Omental fat pad (tissue), 4 donors: ENCODE measurements around the gene GIMAP4. TPM values are rescaled to one million over a fixed set of nuclear protein-coding genes. Genes with fewer than 3 reads are reported as not detected.
"Not testable (repeated sequence)": the region's sequence is repeated elsewhere in the genome, so short reads cannot be mapped to it uniquely, and the experiment has no call there.

ENCODE experiments used
- ATAC-seq: fragments of 150-250 bp; one replicate; pipeline ENCODE4 v1.9.1; 2016; ENCODE audit warnings: mild to moderate bottlenecking, moderate library complexity; ENCODE audit not compliant: low FRiP score
- DNase-seq: peaks from one replicate; pipeline ENCODE4 v3.0.0-alpha.2; 2019; ENCODE audit warnings: low spot score
- CTCF ChIP-seq, 3 donors: fragments of 450-650 bp; IDR thresholded peaks; one replicate each; pipeline ENCODE4 v1.5.1; 2016 to 2017; ENCODE audit warnings: antibody characterized with exemption in 3 of 3, mild to moderate bottlenecking in 3 of 3, moderate library complexity in 2 of 3
- total RNA-seq, 4 donors: library from RNA; depleted of rRNA; stranded (reverse); fragments of >200 nt; gene quantifications; one replicate each; pipeline ENCODE4 v1.1.0, GENCODE V29; 2016

GIMAP4 gene
- total RNA-seq, 4 donors from 2014 or later, result 16.1 to 135 (median 47.8) TPM

- DNase-seq (no peak), ATAC-seq (no peak)
- no peak for TF ChIP-seq CTCF (IDR thresholded peaks at IDR 0.05)
Observed at GRCh38 chr7:150580638-150581394, 13.6 kb downstream of the GIMAP4 start.

GRCh38 chr7:150585199-150585598, 18.0 kb downstream of the GIMAP4 start:
- no peak for DNase-seq
- ATAC-seq, result no peak
- no peak for TF ChIP-seq CTCF (IDR thresholded peaks at IDR 0.05)

- TF ChIP-seq CTCF (IDR thresholded peaks at IDR 0.05), result no peak
- ATAC-seq, result no peak
- no peak for DNase-seq
Observed at GRCh38 chr7:150586068-150586784, 19.0 kb downstream of the GIMAP4 start.

GRCh38 chr7:150586785-150587152, 19.6 kb downstream of the GIMAP4 start:
- no peak for TF ChIP-seq CTCF (IDR thresholded peaks at IDR 0.05)
- peak; percentile 59 for ATAC-seq
- DNase-seq, result no peak

- TF ChIP-seq CTCF (IDR thresholded peaks at IDR 0.05), result no peak
- ATAC-seq (no peak), DNase-seq (no peak)
Observed at GRCh38 chr7:150587551-150587950, 20.4 kb downstream of the GIMAP4 start.

- no peak for TF ChIP-seq CTCF (IDR thresholded peaks at IDR 0.05)
- ATAC-seq (no peak), DNase-seq (no peak)
Observed at GRCh38 chr7:150594805-150595204, 27.6 kb downstream of the GIMAP4 start.

- no peak for TF ChIP-seq CTCF (IDR thresholded peaks at IDR 0.05)
- DNase-seq, result no peak
- no peak for ATAC-seq
Observed at GRCh38 chr7:150595361-150595760, 28.2 kb downstream of the GIMAP4 start.

GRCh38 chr7:150603600-150603999, 36.4 kb downstream of the GIMAP4 start:
- not testable (repeated sequence) for DNase-seq, ATAC-seq
